ENCODE data around the gene ZNF423. TPM values are rescaled to one million over a fixed set of nuclear protein-coding genes. Genes with fewer than 3 reads are reported as not detected.

Gene ZNF423
- polyA plus RNA-seq, 1 of the 3 experiments (the other 2 are of a cell fraction) = 1.2 TPM

DNA sequence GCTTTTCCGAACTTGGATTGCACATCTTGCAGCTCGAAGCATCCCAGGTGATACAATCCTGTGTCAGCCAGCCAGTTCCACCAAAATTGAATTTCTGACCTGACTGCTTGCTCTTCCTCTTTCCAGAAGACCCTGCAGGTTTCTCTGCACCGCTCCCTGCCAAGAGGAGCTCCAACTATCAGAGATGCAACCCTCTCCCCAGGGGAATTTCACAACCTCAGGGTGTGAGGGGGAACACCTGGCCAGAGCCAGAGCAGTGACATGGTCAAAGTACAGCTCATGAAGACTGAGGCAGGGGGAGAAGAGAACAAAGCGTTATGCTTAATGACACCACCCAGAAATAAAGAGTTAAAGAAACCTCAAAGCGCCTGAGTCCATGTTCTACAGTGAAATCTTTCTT is 25.0 kb downstream of the ZNF423 start:
- Histone ChIP-seq H3F3A (replicated peaks; ENCODE audit: insufficient read depth) (no peaks in the 10 kb centered on the region), H4K20me1 (ENCODE audit: insufficient read depth) (no peaks in the 10 kb centered on the region), H2AFZ (ENCODE audit: low read depth) (no peak overlapping the region), H3K27me3 (ENCODE audit: insufficient read depth) (no peaks in the 10 kb centered on the region), H3K4me3 (ENCODE audit: low read depth in 2 of 2, low read length in 1 of 2) (no peak overlapping the region), H3K36me3 (replicated peaks in 1 of 2; ENCODE audit: control insufficient read depth in 1 of 2, insufficient read depth in 2 of 2, low read length in 1 of 2) (no peaks in the 10 kb centered on the region), H3K79me2 (ENCODE audit: insufficient read depth) (no peaks in the 10 kb centered on the region), H3K9ac (no peak overlapping the region), H3K9me3 (no peaks in the 10 kb centered on the region), H3K27ac (ENCODE audit: low read depth in 2 of 2, low read length in 1 of 2) (no peak overlapping the region), H3K4me2 (no peak overlapping the region), H3K4me1 (ENCODE audit: control insufficient read depth in 1 of 2, insufficient read depth in 2 of 2, low read depth in 1 of 2, low read length in 1 of 2) (peaks cover 0 to 33% of the 10 kb centered on the region in 2 experiments; a peak in 2 of 4 replicates), H3K9me2 (no peaks in the 10 kb centered on the region)
- TF ChIP-seq IRF3 (IDR thresholded peaks at IDR 0.05; ENCODE audit: low read depth, low read length) (no peak), SMC3 (IDR thresholded peaks at IDR 0.05; ENCODE audit: low read depth, low read length) (no peak), USF2 (IDR thresholded peaks at IDR 0.05; ENCODE audit: borderline replicate concordance, low read depth, low read length) (no peak), ELF1 (IDR thresholded peaks at IDR 0.05) (no peak), TEAD4 (IDR thresholded peaks at IDR 0.05; ENCODE audit: borderline replicate concordance, insufficient read depth) (no peak), YY1 (IDR thresholded peaks at IDR 0.05; ENCODE audit: low read depth) (no peak), MXI1 (IDR thresholded peaks at IDR 0.05; ENCODE audit: low read depth, low read length) (no peak), GABPA (IDR thresholded peaks at IDR 0.05; ENCODE audit: low read depth) (no peak), RXRA (IDR thresholded peaks at IDR 0.05; ENCODE audit: borderline replicate concordance, low read depth) (no peak), POLR2AphosphoS5 (IDR thresholded peaks at IDR 0.05; ENCODE audit: low read depth, low read length) (no peak), FOSL2 (IDR thresholded peaks at IDR 0.05; ENCODE audit: borderline replicate concordance, low read depth) (no peak)
- TF ChIP-seq, protein P1, sequence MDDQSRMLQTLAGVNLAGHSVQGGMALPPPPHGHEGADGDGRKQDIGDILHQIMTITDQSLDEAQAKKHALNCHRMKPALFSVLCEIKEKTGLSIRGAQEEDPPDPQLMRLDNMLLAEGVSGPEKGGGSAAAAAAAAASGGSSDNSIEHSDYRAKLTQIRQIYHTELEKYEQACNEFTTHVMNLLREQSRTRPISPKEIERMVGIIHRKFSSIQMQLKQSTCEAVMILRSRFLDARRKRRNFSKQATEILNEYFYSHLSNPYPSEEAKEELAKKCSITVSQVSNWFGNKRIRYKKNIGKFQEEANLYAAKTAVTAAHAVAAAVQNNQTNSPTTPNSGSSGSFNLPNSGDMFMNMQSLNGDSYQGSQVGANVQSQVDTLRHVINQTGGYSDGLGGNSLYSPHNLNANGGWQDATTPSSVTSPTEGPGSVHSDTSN (IDR thresholded peaks at IDR 0.05) = no peak
- TF ChIP-seq, protein P2, sequence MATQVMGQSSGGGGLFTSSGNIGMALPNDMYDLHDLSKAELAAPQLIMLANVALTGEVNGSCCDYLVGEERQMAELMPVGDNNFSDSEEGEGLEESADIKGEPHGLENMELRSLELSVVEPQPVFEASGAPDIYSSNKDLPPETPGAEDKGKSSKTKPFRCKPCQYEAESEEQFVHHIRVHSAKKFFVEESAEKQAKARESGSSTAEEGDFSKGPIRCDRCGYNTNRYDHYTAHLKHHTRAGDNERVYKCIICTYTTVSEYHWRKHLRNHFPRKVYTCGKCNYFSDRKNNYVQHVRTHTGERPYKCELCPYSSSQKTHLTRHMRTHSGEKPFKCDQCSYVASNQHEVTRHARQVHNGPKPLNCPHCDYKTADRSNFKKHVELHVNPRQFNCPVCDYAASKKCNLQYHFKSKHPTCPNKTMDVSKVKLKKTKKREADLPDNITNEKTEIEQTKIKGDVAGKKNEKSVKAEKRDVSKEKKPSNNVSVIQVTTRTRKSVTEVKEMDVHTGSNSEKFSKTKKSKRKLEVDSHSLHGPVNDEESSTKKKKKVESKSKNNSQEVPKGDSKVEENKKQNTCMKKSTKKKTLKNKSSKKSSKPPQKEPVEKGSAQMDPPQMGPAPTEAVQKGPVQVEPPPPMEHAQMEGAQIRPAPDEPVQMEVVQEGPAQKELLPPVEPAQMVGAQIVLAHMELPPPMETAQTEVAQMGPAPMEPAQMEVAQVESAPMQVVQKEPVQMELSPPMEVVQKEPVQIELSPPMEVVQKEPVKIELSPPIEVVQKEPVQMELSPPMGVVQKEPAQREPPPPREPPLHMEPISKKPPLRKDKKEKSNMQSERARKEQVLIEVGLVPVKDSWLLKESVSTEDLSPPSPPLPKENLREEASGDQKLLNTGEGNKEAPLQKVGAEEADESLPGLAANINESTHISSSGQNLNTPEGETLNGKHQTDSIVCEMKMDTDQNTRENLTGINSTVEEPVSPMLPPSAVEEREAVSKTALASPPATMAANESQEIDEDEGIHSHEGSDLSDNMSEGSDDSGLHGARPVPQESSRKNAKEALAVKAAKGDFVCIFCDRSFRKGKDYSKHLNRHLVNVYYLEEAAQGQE (IDR thresholded peaks at IDR 0.05; ENCODE audit: low read depth, low read length) = no peak
- no peak for DNase-seq
- 44% methylated on average over 5 of the region's 5 CpGs for WGBS (ENCODE audit: low lambda C conversion rate)
- ChIA-PET CTCF (interaction anchor here (0.6 to 3.4 kb wide), 4 partner anchors 10 to 244 kb away, joined by 3 to 12 read pairs (median 6); no protein-coding TSS in a partner anchor), POLR2A (interaction anchor here (1.5 kb wide), 1 partner anchor 10 kb away, joined by 4 read pairs; no protein-coding TSS in a partner anchor)
